ENCODE results near the gene ADGRF3. TPM values are rescaled to one million over a fixed set of nuclear protein-coding genes. Genes with fewer than 3 reads are reported as not detected.

ADGRF3 gene
- total and polyA plus RNA-seq, 2 of the 8 experiments (the other 6 are each of a cell fraction or from before 2014, with no cell fraction given) = 0.54 to 0.69 TPM

- H3K36me3 ChIP-seq (ENCODE audit: control insufficient read depth in 2 of 4, insufficient read depth in 4 of 4, low read length in 3 of 4) = no peaks in the 10 kb centered on the region; a peak in 1 of 8 replicates
- no peak overlapping the region for H2BK5ac ChIP-seq (ENCODE audit: low read depth, low read length)
- H3K27ac ChIP-seq (ENCODE audit: low read depth, low read length) = no peak overlapping the region
- H4K8ac ChIP-seq (ENCODE audit: extremely low read depth, insufficient read depth, low read length) = no peak overlapping the region
- H2BK20ac ChIP-seq (ENCODE audit: low read length) = no peak overlapping the region
- no peak overlapping the region for H3K4me3 ChIP-seq (ENCODE audit: extremely low read depth in 1 of 4, insufficient read depth in 2 of 4, low read depth in 3 of 4, low read length in 4 of 4)
- no peak overlapping the region for H2BK120ac ChIP-seq (replicated peaks; ENCODE audit: low read depth, low read length)
- peaks cover 11 to 15% of the 10 kb centered on the region in 2 experiments for H4K20me1 ChIP-seq (replicated peaks in 1 of 2; ENCODE audit: control insufficient read depth in 1 of 2, insufficient read depth in 2 of 2, low read length in 2 of 2)
- H3K18ac ChIP-seq (ENCODE audit: extremely low read depth, low read length) = no peak overlapping the region
- H3K4me2 ChIP-seq (ENCODE audit: insufficient read depth in 1 of 2, low read depth in 2 of 2, low read length in 2 of 2) = no peak overlapping the region
- no peak overlapping the region for H3K4ac ChIP-seq (replicated peaks; ENCODE audit: insufficient read length, low read depth, low read length)
- H3K23ac ChIP-seq (ENCODE audit: insufficient read length) = no peak overlapping the region
- H3K14ac ChIP-seq (ENCODE audit: insufficient read length) = no peak overlapping the region
- ChIA-PET POLR2A (ENCODE audit: partially characterized antibody) (interaction anchor here (0.6 to 1.7 kb wide), 2 partner anchors 8 to 60 kb away, joined by 3 read pairs; no protein-coding TSS in a partner anchor), CTCF (ENCODE audit: partially characterized antibody) (no interaction called here)
- no peak overlapping the region for H2BK15ac ChIP-seq (ENCODE audit: low read length)
- no peak overlapping the region for H3K56ac ChIP-seq (replicated peaks; ENCODE audit: insufficient read length, low read depth, low read length)
- DNase-seq (ENCODE audit: low read depth in 1 of 2, low spot score in 2 of 2) (no peak), FAIRE-seq (no peak)
- no peaks in the 10 kb centered on the region for H3K9me3 ChIP-seq (ENCODE audit: insufficient read depth in 2 of 2, low read depth in 1 of 2, low read length in 1 of 2)
- H4K5ac ChIP-seq (ENCODE audit: insufficient read length, low read depth, low read length) = no peak overlapping the region
- H3K79me2 ChIP-seq (ENCODE audit: control insufficient read depth in 1 of 2, insufficient read depth in 2 of 2, low read length in 2 of 2) = peaks cover 6 to 77% of the 10 kb centered on the region in 2 experiments; a peak in 3 of 4 replicates
- no peak overlapping the region for H2BK12ac ChIP-seq (ENCODE audit: low read depth, low read length)
- H3K9ac ChIP-seq (replicated peaks in 1 of 4; ENCODE audit: extremely low read depth in 1 of 4, low read depth in 3 of 4, low read length in 3 of 4) = no peak overlapping the region
- peaks cover 8% of the 10 kb centered on the region for H3K79me1 ChIP-seq (ENCODE audit: low read depth, low read length)
- H3K23me2 ChIP-seq (ENCODE audit: low read depth, low read length) = no peaks in the 10 kb centered on the region
- no peak overlapping the region for H2AK5ac ChIP-seq (ENCODE audit: low read depth, low read length)
- H2AFZ ChIP-seq (ENCODE audit: low read length) = no peak overlapping the region
- no peak overlapping the region for H4K91ac ChIP-seq (replicated peaks; ENCODE audit: insufficient read length, low read length)
- peaks cover 0 to 3% (median under 1%) of the 10 kb centered on the region in 4 experiments; a peak in 3 of 7 replicates for H3K4me1 ChIP-seq (replicated peaks in 1 of 4; ENCODE audit: control insufficient read depth in 3 of 4, insufficient read depth in 4 of 4, low read length in 3 of 4)
- WGBS, 2 experiments (ENCODE audit: extremely low coverage in 1 of 2, insufficient coverage in 1 of 2, insufficient read length in 1 of 2, insufficient replicate concordance in 2 of 2, low coverage in 1 of 2, low lambda C conversion rate in 2 of 2, missing lambda C conversion rate in 1 of 2) = 93% methylated on average over 4 of the region's 4 CpGs; no CpG with 5 or more reads in 1 of the 2 experiments
- H3K27me3 ChIP-seq (replicated peaks in 1 of 4; ENCODE audit: control insufficient read depth in 3 of 4, extremely low read depth in 1 of 4, insufficient read depth in 3 of 4, low read length in 3 of 4) = no peaks in the 10 kb centered on the region
These were observed 13.4 kb upstream of the ADGRF3 start for GRCh38 chr2:26359886-26360473.
